Smooth muscle cell (in vitro differentiated cells): ENCODE data around the gene TMC1. TPM values are rescaled to one million over a fixed set of nuclear protein-coding genes. Genes with fewer than 3 reads are reported as not detected.

Experiments
- DNase-seq: peaks from one replicate; lab custom pipeline; 2025; ENCODE audit not compliant: unreplicated experiment; lab: John Stamatoyannopoulos, UW
- H2AFZ ChIP-seq: fragments of 200-600 bp; sonication (generic); 2 replicates; pipeline ENCODE4 v1.6.0; 2016; ENCODE audit warnings: antibody characterized with exemption, low read depth, mild to moderate bottlenecking
- H3F3A ChIP-seq: fragments of 200-600 bp; sonication (generic); 2 replicates; pipeline ENCODE4 v1.6.0; 2017; ENCODE audit warnings: antibody characterized with exemption, low read depth
- H3K27ac ChIP-seq: fragments of 200-600 bp; sonication (generic); 2 replicates; pipeline ENCODE4 v1.5.1; 2016; ENCODE audit warnings: low read depth, mild to moderate bottlenecking
- H3K27me3 ChIP-seq: fragments of 200-600 bp; sonication (generic); 2 replicates; pipeline ENCODE4 v1.6.1; 2016; ENCODE audit warnings: low read depth, mild to moderate bottlenecking
- H3K36me3 ChIP-seq: fragments of 200-600 bp; sonication (generic); 2 replicates; pipeline ENCODE4 v1.5.1; 2016; ENCODE audit warnings: low read depth
- H3K4me1 ChIP-seq: fragments of 200-600 bp; sonication (generic); 2 replicates; pipeline ENCODE4 v1.5.1; 2016; ENCODE audit warnings: low read depth
- H3K4me2 ChIP-seq: fragments of 200-600 bp; sonication (generic); 2 replicates; pipeline ENCODE4 v1.6.0; 2016; ENCODE audit warnings: mild to moderate bottlenecking
- H3K4me3 ChIP-seq: fragments of 200-600 bp; sonication (generic); 2 replicates; pipeline ENCODE4 v1.5.1; 2016; ENCODE audit warnings: mild to moderate bottlenecking
- H3K79me2 ChIP-seq: fragments of 200-600 bp; sonication (generic); 2 replicates; pipeline ENCODE4 v1.6.0; 2016; ENCODE audit warnings: low read depth, mild to moderate bottlenecking
- H3K9ac ChIP-seq: fragments of 200-600 bp; sonication (generic); 2 replicates; pipeline ENCODE4 v1.6.0; 2016; ENCODE audit warnings: low read depth
- H3K9me3 ChIP-seq: fragments of 200-600 bp; sonication (generic); replicated peaks from 2 replicates; pipeline ENCODE4 v1.5.1; 2016; ENCODE audit warnings: low read depth
- H4K20me1 ChIP-seq: fragments of 200-600 bp; sonication (generic); 2 replicates; pipeline ENCODE4 v1.6.0; 2016; ENCODE audit warnings: low read depth
- WGBS: methylation state at CpG from one replicate; pipeline ENCODE4 v1.1.7; 2016; ENCODE audit warnings: low lambda C conversion rate; 5-methylcytosine and 5-hydroxymethylcytosine counted together
- polyA plus RNA-seq: library from polyadenylated mRNA; unstranded; fragments of >200 nt; fragmentation: Nextera tagmentation; extraction: Ambion mirVana; gene quantifications from 2 replicates; pipeline ENCODE4 v1.2.1, GENCODE V29; 2016
- total RNA-seq: library from RNA; depleted of rRNA; stranded (reverse); fragments of >200 nt; gene quantifications from 2 replicates; pipeline ENCODE4 v1.2.3, GENCODE V29; 2014
- TF ChIP-seq, protein P1 (sequence below): fragments of 200-600 bp; sonication (generic); IDR thresholded peaks from 2 replicates; pipeline ENCODE4 v1.5.1; 2017; ENCODE audit warnings: borderline replicate concordance, mild to moderate bottlenecking, antibody characterized with exemption; ENCODE audit not compliant: insufficient read depth, poor library complexity, severe bottlenecking

The TMC1 gene
- total and polyA plus RNA-seq, 2 experiments from 2014 or later: not detected

DNA sequence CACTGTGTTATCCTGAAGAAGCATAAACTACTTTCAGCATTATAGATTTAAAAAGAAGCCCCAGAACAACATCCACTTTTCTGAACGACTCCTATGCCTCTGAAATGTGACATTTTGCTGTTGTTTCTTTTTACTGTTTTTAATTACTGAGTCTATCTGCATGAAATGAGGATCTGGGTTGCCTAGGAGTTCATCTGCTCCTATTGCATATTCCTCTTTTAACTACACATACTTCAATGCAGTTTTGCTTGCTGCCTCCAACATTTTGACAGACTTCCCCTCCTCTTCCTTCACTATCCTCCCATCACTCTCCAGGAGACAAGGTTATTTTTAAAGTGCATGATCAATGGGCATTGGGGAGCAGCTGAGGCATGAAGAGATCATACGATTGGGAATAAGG, 164.5 kb downstream of the TMC1 start:
- Histone ChIP-seq H4K20me1 (no peaks in the 10 kb centered on the region), H3K4me1 (peaks cover 6% of the 10 kb centered on the region), H3K27ac (no peak overlapping the region), H3K79me2 (no peaks in the 10 kb centered on the region), H3K4me3 (no peak overlapping the region), H3K9ac (no peak overlapping the region), H3K36me3 (no peaks in the 10 kb centered on the region), H2AFZ (no peak overlapping the region), H3F3A (no peaks in the 10 kb centered on the region), H3K9me3 (peaks cover 6% of the 10 kb centered on the region), H3K27me3 (no peaks in the 10 kb centered on the region), H3K4me2 (no peak overlapping the region)
- no peak for DNase-seq
- 93% methylated on average over 2 of the region's 2 CpGs for WGBS
- TF ChIP-seq, protein P1, sequence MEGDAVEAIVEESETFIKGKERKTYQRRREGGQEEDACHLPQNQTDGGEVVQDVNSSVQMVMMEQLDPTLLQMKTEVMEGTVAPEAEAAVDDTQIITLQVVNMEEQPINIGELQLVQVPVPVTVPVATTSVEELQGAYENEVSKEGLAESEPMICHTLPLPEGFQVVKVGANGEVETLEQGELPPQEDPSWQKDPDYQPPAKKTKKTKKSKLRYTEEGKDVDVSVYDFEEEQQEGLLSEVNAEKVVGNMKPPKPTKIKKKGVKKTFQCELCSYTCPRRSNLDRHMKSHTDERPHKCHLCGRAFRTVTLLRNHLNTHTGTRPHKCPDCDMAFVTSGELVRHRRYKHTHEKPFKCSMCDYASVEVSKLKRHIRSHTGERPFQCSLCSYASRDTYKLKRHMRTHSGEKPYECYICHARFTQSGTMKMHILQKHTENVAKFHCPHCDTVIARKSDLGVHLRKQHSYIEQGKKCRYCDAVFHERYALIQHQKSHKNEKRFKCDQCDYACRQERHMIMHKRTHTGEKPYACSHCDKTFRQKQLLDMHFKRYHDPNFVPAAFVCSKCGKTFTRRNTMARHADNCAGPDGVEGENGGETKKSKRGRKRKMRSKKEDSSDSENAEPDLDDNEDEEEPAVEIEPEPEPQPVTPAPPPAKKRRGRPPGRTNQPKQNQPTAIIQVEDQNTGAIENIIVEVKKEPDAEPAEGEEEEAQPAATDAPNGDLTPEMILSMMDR: no peak

DNA sequence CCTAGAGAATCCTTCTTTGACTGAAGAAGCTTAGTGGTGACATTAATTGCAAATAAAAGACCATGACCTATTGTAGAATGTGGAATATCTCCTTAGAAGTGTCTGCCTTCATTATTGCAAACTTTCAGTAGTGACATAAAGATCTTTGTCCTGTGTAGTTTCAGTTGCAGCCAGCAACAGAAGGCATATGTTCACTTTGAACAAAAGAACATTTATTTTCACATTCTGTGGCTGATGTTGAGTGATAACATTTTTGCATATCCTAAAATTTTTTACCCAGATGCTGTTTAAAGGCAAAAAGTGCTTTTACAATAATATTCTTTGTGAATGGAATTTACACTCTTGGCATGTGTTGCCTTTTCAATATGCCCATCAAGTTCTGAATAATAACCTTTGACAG, 165.9 kb downstream of the TMC1 start:
- peaks cover 6% of the 10 kb centered on the region for H3K9me3 ChIP-seq
- no peaks in the 10 kb centered on the region for H3K27me3 ChIP-seq
- H3K4me1 ChIP-seq: no peaks in the 10 kb centered on the region
- no peak overlapping the region for H2AFZ ChIP-seq
- H3K9ac ChIP-seq: no peak overlapping the region
- no peak overlapping the region for H3K27ac ChIP-seq
- H4K20me1 ChIP-seq: no peaks in the 10 kb centered on the region
- peak overlapping the region; percentile 51 for H3K4me2 ChIP-seq
- TF ChIP-seq, protein P1: no peak
- no peak for DNase-seq
- no peak overlapping the region for H3K4me3 ChIP-seq
- no peaks in the 10 kb centered on the region for H3F3A ChIP-seq
- H3K36me3 ChIP-seq: no peaks in the 10 kb centered on the region
- H3K79me2 ChIP-seq: no peaks in the 10 kb centered on the region

DNA sequence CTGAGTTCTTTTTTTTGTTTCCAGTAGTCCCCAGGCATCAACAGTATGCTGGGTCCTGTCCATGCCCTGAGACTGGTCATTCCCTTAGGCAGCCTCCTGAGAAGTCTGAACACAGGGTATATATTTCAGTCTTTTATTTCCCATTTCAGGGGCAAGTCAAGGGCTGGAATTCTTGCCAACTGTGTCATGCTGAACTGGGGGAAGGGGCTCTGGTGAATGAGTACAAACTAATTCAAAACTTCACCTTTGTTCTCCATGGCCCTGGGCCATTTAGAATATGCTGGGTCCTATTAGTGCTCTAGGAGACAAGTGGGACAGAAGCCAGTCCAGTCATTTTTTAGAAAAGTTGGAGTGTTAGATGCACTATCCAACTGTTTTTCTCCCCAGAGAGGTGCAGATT, 170.3 kb downstream of the TMC1 start:
- no peak overlapping the region for H3K9ac ChIP-seq
- H3K4me1 ChIP-seq: no peaks in the 10 kb centered on the region
- no peak overlapping the region for H2AFZ ChIP-seq

DNA sequence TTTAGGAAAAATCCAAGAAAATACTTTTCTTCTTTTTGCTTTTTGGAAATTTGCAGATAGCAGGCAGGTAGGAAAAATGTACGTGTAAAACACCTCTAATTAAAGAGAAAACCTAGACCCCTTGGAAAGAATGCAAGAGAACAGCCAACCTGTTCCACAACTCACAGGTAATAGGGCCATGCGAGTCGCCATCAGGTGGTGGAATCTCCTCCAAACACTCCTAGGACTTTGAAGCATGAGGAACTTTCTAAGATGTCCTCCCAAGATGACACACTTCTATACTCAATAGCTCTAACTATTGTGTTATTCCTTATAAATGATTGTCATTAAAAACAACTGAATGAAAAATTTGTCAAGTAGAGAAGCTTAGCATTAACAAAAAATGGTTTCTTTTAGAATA, 174.0 kb downstream of the TMC1 start:
- no peaks in the 10 kb centered on the region for H3K27me3 ChIP-seq
- H3K27ac ChIP-seq: no peak overlapping the region
- H3K9ac ChIP-seq: no peak overlapping the region
- H3K4me3 ChIP-seq: no peak overlapping the region
- H3F3A ChIP-seq: no peaks in the 10 kb centered on the region
- H3K9me3 ChIP-seq: peaks cover 5% of the 10 kb centered on the region
- no peaks in the 10 kb centered on the region for H3K4me1 ChIP-seq
- TF ChIP-seq, protein P1: no peak
- DNase-seq: no peak
- H3K4me2 ChIP-seq: no peak overlapping the region
- no peaks in the 10 kb centered on the region for H3K79me2 ChIP-seq
- no peaks in the 10 kb centered on the region for H4K20me1 ChIP-seq
- H2AFZ ChIP-seq: no peak overlapping the region
- no peaks in the 10 kb centered on the region for H3K36me3 ChIP-seq
- WGBS: 87% methylated on average over 3 of the region's 3 CpGs

More for the DNA sequence above, 170.3 kb downstream of the TMC1 start:
- Histone ChIP-seq H3K79me2 (no peaks in the 10 kb centered on the region), H3F3A (no peaks in the 10 kb centered on the region), H3K27ac (no peak overlapping the region), H3K4me3 (no peak overlapping the region), H4K20me1 (no peaks in the 10 kb centered on the region), H3K4me2 (no peak overlapping the region), H3K27me3 (no peaks in the 10 kb centered on the region), H3K36me3 (no peaks in the 10 kb centered on the region), H3K9me3 (peaks cover 6% of the 10 kb centered on the region)
- TF ChIP-seq, protein P1: no peak
- no peak for DNase-seq
